ENCODE measurements around the gene SLC25A23.
A peak's percentile ranks its signal among the peaks of the same experiment; 100 is the strongest.
"Not testable (repeated sequence)": the region's sequence is repeated elsewhere in the genome, so short reads cannot be mapped to it uniquely, and the experiment has no call there.

SLC25A23 gene

DNA sequence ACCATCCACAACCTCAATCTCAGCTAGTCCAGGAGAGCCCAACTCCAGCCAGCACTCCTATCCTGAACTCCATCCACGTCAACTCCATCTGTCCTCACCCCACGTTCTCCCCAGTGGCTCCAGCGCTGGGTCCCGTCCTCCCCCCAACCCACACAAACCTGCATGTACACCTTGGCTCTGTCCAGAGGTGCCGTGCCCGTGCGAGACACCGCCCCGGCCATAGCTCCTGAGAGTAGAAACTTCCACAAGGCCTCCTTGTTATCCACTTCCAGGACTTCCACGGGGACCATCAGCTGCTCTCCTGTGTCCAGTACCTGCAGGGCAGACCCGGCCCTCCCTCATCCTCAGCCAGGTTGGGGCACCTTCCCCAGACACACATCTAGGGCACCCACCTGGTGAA is 27.7 kb downstream of the SLC25A23 start:
- no peaks in the 10 kb centered on the region for H3K36me3 ChIP-seq
- H3K4me3 ChIP-seq (ENCODE audit: low read depth, low read length) = no peak overlapping the region
- TF ChIP-seq, protein P1, sequence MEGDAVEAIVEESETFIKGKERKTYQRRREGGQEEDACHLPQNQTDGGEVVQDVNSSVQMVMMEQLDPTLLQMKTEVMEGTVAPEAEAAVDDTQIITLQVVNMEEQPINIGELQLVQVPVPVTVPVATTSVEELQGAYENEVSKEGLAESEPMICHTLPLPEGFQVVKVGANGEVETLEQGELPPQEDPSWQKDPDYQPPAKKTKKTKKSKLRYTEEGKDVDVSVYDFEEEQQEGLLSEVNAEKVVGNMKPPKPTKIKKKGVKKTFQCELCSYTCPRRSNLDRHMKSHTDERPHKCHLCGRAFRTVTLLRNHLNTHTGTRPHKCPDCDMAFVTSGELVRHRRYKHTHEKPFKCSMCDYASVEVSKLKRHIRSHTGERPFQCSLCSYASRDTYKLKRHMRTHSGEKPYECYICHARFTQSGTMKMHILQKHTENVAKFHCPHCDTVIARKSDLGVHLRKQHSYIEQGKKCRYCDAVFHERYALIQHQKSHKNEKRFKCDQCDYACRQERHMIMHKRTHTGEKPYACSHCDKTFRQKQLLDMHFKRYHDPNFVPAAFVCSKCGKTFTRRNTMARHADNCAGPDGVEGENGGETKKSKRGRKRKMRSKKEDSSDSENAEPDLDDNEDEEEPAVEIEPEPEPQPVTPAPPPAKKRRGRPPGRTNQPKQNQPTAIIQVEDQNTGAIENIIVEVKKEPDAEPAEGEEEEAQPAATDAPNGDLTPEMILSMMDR (IDR thresholded peaks at IDR 0.05; ENCODE audit: low read depth, low read length) = no peak
- no peaks in the 10 kb centered on the region for H3K9me3 ChIP-seq
- no peaks in the 10 kb centered on the region for H3K4me1 ChIP-seq
- peaks cover 4% of the 10 kb centered on the region for H3K27me3 ChIP-seq
- no peak for DNase-seq

DNA sequence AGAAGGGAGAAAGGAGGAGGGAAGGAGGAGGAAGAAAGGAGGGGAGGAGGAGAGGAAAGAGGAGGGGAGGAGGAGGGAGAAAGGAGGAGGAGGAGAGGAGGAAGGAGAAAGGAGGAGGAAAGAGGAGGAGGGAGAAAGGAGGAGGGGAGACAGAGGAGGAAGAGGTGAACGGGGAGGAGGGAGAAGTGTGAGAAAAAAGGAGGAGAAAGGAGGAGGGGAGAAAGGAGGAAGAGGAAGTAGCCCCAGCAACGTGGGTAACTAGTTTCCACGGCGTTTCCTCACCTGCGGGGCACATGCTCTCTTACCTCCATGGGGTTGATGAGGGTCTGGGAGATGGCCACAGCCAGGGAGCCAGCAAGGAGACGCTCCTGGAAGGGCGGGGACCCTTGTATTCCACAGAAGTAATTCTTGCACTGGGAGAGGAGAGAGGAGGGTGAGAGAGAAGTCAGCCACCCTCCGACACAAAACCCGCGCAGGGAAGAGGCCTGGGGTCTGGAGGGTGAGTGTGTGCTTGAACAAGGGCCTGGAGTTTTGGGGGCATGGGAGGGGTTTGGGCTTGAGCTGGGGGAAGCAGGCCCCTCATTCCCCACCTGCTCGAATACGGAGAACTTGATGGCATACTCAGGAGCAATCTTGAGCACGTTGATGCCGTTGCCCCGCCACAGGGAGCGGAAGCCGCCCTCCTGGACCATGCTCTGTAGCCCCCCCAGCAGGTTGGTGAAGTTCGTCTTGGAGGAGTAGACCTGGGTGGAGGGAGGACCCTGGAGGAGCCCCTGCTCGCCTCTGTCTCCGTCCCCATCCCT is 30.0 kb downstream of the SLC25A23 start:
- DNase-seq = no peak
- Histone ChIP-seq H3K36me3 (no peaks in the 10 kb centered on the region), H3K27me3 (peaks cover 4% of the 10 kb centered on the region), H3K4me3 (ENCODE audit: low read depth, low read length) (no peak overlapping the region), H3K9me3 (peaks cover 8% of the 10 kb centered on the region), H3K4me1 (no peaks in the 10 kb centered on the region)
- TF ChIP-seq, protein P1 (IDR thresholded peaks at IDR 0.05; ENCODE audit: low read depth, low read length) = no peak

DNA sequence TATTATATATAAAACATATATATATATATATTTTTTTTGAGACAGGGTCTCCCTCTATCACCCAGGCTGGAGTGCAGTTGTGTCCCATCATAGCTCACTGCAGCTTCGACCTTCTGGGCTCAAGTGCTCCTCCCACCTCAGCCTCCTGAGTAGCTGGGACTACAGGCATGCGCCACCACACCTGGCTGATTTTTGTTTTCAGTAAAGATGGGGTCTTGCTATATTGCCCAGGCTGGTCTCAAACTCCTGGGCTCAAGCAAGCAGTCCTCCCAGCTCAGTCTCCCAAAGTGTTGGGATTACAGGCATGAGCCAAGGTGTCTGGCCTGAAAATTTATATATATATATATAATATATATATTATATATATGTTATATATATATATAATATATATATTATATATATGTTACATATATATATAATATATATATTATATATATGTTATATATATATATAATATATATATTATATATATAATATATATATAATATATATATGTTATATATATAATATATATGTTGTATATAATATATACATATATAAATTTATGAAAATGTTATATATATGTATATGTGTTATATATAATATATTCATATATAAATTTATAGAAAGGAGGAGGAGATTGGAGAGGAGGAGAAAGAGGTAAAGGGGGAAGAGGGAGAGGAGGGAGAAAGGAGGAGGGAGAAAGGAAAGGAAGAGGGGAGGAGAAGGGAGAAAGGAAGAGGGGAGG is 30.7 kb downstream of the SLC25A23 start:
- not testable (repeated sequence) for H3K27me3 ChIP-seq; H3K4me1 ChIP-seq; H3K36me3 ChIP-seq; H3K4me3 ChIP-seq (ENCODE audit: low read depth, low read length); H3K9me3 ChIP-seq; DNase-seq

DNA sequence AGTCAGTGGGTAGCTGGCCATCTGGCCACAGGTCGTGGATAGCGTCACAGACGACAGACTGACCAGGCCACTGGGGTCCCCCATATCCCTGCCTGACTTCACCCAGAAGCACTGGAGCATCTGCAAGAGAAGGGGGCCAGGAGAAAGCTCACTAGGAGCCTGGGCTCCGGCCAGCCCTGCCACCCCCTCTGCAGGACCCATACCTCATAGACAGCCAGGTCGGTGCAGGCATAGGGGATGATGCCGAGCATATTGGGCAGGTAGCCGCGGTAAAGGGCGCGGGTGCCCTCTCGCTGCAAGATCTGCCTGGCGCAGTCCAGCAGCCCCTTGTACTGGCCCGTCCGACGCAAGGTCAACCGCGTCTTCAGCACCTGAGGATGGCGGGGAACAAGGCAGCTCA is 32.5 kb downstream of the SLC25A23 start:
- TF ChIP-seq, protein P1 (IDR thresholded peaks at IDR 0.05; ENCODE audit: low read depth, low read length) = no peak
- Histone ChIP-seq H3K4me3 (ENCODE audit: low read depth, low read length) (no peak overlapping the region), H3K9me3 (peaks cover 8% of the 10 kb centered on the region), H3K36me3 (peaks cover 9% of the 10 kb centered on the region), H3K4me1 (no peaks in the 10 kb centered on the region), H3K27me3 (peaks cover 4% of the 10 kb centered on the region)
- no peak for DNase-seq

GRCh38 chr19:6425732-6426620 is 33.6 kb downstream of the SLC25A23 start:
- no peak overlapping the region for H3K4me3 ChIP-seq (ENCODE audit: low read depth, low read length)
- DNase-seq = no peak

More at GRCh38 chr19:6425732-6426620, 33.6 kb downstream of the SLC25A23 start:
- TF ChIP-seq, protein P1 (IDR thresholded peaks at IDR 0.05; ENCODE audit: low read depth, low read length) = peak; percentile 16; the same call in 1 of the 2 replicates
- H3K4me1 ChIP-seq = no peaks in the 10 kb centered on the region
- peaks cover 4% of the 10 kb centered on the region for H3K27me3 ChIP-seq
- H3K36me3 ChIP-seq = peaks cover 20% of the 10 kb centered on the region
- H3K9me3 ChIP-seq = peaks cover 8% of the 10 kb centered on the region
